OCI-LY7 (cell line): ENCODE results near the gene FAM193B.

ENCODE experiments used
- CTCF ChIP-seq: fragments of 200-600 bp; sonication (generic); conservative IDR thresholded peaks from 2 replicates; pipeline ENCODE4 v1.5.1; 2014; ENCODE audit warnings: mild to moderate bottlenecking, antibody characterized with exemption, low read length, moderate library complexity, mixed read lengths
- EZH2phosphoT487 ChIP-seq: fragments of 200-600 bp; sonication (generic); IDR thresholded peaks from 2 replicates; pipeline ENCODE4 v1.6.1; 2018; ENCODE audit warnings: low read depth, borderline replicate concordance, mild to moderate bottlenecking, mixed run types, antibody characterized with exemption, low read length, moderate library complexity, mixed read lengths

GRCh38 chr5:177596775-177597238 lies 42.4 kb upstream of the FAM193B start:
- TF ChIP-seq CTCF (no peak), EZH2phosphoT487 (no peak)
